NCI-H1436 treated with DMSO at 0.1 percent for 48 hours (cell line): Measurements from ENCODE around the gene LIPG.
"Not testable (repeated sequence)": the region's sequence is repeated elsewhere in the genome, so short reads cannot be mapped to it uniquely, and the experiment has no call there.

ENCODE experiments used
- DNase-seq: peaks from one replicate; lab custom pipeline; 2025; lab: John Stamatoyannopoulos, UW

LIPG gene

GRCh38 chr18:49573835-49574234, 12.0 kb downstream of the LIPG start:
- DNase-seq, result no peak

DNA sequence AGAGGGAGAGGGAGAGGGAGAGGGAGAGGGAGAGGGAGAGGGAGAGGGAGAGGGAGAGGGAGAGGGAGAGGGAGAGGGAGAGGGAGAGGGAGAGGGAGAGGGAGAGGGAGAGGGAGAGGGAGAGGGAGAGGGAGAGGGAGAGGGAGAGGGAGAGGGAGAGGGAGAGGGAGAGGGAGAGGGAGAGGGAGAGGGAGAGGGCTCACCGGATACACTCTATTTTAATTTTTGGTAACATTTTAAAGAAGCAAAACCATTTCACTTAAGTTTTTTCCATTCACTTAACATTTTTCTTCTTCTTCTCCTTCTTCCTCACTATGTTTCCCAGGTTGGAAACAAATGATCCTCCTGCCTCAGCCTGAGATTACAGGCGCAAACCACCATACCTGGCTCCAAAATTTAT, 17.2 kb downstream of the LIPG start:
- DNase-seq, result not testable (repeated sequence)

GRCh38 chr18:49579583-49579982, 17.7 kb downstream of the LIPG start:
- DNase-seq, result not testable (repeated sequence)

DNA sequence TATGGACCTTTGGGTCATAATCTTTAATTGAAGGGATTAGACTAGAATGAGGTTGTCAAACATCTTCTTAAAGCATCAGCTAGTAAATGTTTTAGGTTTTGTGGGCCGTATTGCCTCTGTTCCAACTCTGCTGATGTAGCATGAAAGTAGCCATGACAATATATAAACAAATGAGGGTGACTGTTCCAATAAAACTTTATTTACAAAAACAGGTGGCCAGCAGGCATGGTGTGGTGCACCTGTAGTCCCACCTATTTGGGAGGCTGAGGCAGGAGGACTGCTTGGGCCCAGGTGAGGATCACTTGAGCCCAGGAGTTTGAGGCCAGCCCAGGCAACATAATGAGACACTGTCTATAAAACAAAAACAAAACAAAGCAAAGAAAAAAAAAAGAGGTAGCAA, 18.4 kb downstream of the LIPG start:
- DNase-seq, result no peak

GRCh38 chr18:49581371-49581770, 19.5 kb downstream of the LIPG start:
- no peak for DNase-seq

GRCh38 chr18:49582579-49582978, 20.7 kb downstream of the LIPG start:
- no peak for DNase-seq

- no peak for DNase-seq
These were observed 22.5 kb downstream of the LIPG start for GRCh38 chr18:49584394-49584793.

DNA sequence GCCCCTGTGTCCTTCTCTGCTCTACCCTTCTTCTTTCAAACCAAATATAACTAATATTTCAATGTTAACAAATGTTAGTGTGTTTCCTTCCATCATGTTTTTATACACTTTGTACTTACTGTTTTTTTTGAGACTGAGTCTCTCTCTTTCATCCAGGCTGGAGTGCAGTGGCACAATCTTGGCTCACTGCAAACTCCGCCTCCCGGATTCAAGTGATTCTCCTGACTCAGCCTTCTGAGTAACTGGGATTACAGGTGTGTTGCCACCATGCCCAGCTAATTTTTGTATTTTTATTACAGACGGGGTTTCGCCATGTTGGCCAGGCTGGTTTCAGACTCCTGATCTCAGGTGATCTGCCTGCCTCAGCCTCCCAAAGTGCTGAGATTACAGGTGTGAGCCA, 23.1 kb downstream of the LIPG start:
- not testable (repeated sequence) for DNase-seq

DNA sequence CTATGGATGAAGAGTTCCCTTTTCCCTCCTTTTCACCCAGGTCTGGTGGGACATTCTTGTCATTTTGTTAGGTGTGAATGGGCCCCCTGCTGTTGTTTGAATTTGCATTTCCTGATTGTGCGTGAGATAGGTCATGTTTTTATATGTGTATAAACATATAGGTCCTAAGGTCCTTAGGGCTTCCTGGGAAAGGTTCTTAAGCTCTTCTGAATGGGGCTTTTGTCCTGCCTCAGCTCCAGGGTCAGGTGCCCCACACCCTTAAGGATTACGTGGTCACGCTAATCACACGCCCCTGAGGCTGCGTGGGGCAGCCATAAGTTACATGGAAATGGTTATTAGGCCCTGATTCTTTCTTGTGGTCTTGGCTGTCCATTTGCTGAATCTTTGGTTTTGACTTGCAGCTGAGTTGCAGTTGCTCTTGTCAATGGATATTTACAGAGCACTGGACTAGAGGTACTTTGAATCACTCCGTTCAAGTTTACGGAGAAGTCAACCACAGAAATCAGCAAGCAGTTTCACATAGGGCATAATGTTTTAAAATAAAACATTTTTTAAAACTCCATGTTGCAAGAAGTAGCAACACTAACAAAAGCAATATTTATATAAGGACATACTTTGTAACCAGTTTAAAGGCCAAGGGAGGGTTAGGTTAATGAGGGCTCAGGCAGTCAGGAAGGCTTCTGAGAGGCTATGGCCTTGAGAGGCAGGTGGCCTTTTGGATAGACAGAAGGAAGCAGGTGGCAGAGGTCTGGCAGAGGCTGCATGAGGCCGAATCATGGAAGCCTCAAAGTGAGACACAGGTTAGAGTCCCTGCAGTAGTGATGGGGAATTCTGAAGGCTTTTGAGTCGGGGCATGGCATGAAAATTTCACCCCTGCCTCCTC, 24.2 kb downstream of the LIPG start:
- DNase-seq, result no peak

DNA sequence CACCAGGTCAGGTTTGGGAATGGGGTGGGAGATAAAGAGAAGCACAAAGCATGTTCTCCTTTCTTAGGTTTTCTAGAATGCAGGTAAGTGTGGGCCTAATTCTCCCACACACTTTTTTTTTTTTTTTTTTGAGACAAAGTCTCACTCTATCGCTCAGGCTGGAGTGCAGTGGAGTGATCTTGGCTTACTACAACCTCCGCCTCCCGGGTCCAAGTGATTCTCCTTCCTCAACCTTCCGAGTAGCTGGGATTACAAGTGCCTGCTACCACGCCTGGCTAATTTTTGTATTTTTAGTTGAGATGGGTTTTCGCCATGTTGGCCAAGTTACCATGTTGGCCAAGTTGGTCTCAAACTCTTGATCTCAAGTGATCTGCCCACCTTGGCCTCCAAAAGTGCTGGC, 26.3 kb downstream of the LIPG start:
- no peak for DNase-seq

- no peak for DNase-seq
These were observed 27.1 kb downstream of the LIPG start for GRCh38 chr18:49588971-49589370.

- no peak for DNase-seq
These were observed 28.8 kb downstream of the LIPG start for GRCh38 chr18:49590608-49591007.

- DNase-seq, result no peak
These were observed 29.4 kb downstream of the LIPG start for GRCh38 chr18:49591271-49591670.

GRCh38 chr18:49591775-49592174, 29.9 kb downstream of the LIPG start:
- DNase-seq, result no peak

GRCh38 chr18:49596687-49597086, 34.8 kb downstream of the LIPG start:
- no peak for DNase-seq

GRCh38 chr18:49597157-49597931, 35.5 kb downstream of the LIPG start:
- no peak for DNase-seq

DNA sequence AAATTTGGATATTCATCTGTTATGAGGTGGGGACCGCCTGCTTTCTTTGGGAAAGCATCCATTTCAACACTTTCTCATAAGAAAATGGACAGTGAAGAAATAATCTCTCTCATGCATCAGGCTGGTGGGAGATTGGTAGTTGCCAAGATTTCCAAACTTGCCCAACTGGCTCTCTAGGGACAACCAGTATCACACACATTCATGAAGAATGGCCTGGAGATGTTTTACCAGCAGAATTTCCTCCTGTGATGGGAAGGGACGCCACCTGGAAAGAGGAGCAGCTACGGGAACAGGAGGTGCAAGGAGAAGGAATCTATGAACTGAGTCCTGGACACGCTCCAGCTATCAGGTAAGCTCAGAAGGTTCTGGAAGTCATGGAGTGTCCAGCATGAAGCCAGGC, 39.4 kb downstream of the LIPG start:
- no peak for DNase-seq

- DNase-seq, result no peak
These were observed 46.8 kb downstream of the LIPG start for GRCh38 chr18:49608366-49609255.

DNA sequence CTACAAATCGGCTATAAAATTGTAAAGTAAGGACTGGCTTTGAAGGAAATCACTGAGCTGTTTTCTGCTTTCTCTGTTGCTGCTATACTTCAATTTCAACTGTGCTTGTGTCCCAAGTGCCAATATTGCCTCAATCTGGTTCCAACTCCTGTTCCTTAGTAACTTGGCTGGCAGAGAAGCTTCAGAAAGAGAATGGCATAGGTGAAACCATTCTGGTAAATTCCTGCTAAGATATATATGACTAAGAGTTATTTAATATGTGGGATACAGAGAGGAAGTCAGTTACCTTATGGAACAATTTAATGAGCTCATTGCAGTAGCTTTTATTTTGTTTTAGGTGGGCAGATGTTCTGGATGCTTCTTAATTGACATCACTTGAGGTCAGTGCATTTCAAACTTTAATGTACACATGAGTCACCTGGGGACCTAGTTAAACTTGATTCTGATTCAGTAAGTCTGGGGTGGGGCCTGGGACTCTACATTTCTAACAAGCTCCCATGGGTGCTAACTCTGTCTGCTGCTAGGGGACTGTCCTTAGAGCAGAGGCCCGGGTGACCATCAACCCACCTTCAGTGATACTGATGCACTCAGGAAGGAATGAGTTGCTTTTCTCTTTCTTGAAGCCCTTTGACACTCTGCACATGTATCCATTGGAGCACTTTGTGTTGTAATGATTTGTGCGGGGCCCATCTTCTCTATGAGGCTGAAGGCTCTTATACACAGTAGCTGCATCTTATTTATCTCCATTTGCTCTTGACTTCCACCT, 47.6 kb downstream of the LIPG start:
- DNase-seq, result no peak

DNA sequence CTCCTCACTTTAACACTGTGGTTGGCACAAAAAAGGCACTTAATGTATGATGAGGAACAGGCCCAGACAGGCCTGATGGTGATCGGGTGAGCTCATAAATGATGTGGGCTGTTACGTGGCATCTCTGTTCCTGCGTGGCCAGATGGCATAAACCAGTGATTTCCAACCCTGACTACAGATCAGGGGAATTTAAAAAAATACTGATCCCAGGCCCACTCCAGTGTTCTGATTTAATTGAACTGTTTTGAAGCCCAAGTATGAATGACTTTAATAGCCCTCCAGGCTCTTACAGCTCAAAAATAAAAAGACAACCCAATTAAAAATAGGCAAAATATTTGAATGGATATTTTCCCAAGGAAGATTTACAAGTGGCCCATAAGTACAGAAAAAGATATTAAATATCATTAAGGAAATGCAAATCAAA, 48.2 kb downstream of the LIPG start:
- DNase-seq, result no peak

DNA sequence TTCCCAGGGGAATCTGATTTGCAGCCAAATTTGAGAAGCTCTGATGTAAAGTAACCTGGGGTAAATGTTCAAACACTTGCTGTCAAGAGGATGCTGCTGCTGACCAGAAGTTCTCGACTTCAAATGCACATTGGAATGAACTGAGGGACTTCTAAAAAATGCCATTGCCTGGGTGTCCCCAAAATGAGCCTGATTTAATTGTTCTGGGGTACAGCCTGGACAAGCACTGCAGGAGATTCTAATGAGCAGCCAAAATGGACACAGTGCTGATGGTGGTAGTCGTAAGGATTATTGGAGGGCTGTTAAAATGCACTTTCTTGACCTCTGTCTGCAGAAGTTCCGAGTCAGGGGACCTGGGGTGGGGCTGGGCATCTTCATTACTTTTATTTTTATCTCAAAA, 49.5 kb downstream of the LIPG start:
- no peak for DNase-seq
